D721Med (cell line): Measurements from ENCODE around the gene CRELD1.

Source experiments
- DNase-seq: peaks from one replicate; pipeline ENCODE4 v3.0.0; 2011; ENCODE audit warnings: low spot score; ENCODE audit not compliant: insufficient read length
- FAIRE-seq: peaks from 2 replicates; lab custom pipeline; 2011; peaks lifted over from hg19 to GRCh38; lab: Jason Lieb, UNC
- CTCF ChIP-seq: IDR thresholded peaks from 2 replicates; pipeline ENCODE4 v1.5.1; 2012; ENCODE audit warnings: mild to moderate bottlenecking, control low read depth; ENCODE audit not compliant: insufficient read depth; ENCODE audit errors: missing control alignments

CRELD1 gene

DNA sequence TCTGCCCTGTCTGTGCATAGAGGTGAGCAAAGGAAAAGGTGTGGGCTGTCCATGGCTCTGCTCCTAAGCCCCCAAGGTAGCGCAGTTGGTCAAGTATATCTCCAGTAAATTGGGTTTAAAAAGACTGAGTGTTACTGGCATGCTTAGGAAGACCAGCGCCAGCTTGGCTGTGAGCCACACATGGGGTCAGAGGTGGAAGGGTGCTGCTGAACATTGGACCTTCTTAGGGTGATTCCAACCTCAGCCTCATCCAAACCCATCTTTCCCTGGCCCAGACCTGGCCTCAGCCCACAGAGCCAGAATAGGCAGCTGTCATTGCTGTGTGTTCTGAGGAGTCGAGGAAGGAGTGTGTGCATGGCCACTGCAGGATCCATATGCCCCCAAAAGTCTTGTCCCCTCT, 25.3 kb upstream of the CRELD1 start:
- FAIRE-seq (no peak), DNase-seq (no peak)
- no peak for TF ChIP-seq CTCF

- FAIRE-seq (no peak), DNase-seq (no peak)
- no peak for TF ChIP-seq CTCF
Observed at GRCh38 chr3:9909221-9910013, 24.2 kb upstream of the CRELD1 start.

DNA sequence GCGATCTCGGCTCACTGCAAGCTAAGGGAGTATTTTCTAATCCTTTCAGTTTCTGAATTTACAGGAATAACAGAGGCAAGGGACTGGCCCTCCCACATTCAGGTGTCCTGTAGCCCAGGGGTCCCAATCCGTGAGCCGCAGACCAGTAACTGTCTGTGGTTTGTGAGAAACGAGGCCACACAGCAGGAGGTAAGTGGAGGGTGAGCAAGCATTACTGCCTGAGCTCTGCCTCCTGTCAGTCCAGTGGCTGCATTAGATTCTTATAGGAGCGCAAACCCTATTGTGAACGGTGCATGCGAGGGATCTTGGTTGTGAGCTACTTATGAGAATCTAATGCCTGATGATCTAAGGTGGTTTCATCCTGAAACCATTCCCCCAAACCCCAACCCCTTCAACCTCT, 21.8 kb upstream of the CRELD1 start:
- DNase-seq (no peak), FAIRE-seq (no peak)
- TF ChIP-seq CTCF = no peak

DNA sequence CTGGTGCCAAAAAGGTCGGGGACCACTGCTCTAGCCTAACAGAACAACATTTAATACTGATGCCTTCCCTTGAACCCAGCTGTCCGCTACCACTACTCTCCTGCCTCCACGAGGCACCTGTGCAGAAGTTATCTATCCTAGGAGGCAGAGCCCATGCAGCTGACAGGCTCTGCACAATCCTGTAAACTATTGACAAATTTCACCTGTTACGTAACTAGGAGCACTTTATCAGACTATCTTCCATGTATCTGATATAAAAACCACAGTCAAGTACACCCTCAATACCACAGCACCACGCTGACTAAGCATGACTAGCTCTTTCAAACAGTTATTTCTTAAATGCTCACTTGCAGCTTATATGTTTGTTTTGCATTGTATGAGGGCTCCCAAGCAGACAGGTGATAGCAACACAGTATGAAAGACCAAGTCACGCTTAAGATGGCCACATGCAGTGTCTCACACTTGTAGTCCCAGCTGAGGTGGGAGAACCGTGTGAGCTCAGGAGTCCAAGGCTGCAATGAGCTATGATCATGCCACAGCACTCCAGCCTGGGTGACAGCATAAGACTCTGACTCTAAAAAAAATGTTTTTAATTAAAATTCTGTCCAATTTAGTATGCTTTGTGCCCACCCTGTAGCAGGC, 21.2 kb upstream of the CRELD1 start:
- DNase-seq (no peak), FAIRE-seq (no peak)
- no peak for TF ChIP-seq CTCF

- FAIRE-seq (no peak), DNase-seq (no peak)
- no peak for TF ChIP-seq CTCF
Observed at GRCh38 chr3:9913601-9914000, 20.0 kb upstream of the CRELD1 start.

DNA sequence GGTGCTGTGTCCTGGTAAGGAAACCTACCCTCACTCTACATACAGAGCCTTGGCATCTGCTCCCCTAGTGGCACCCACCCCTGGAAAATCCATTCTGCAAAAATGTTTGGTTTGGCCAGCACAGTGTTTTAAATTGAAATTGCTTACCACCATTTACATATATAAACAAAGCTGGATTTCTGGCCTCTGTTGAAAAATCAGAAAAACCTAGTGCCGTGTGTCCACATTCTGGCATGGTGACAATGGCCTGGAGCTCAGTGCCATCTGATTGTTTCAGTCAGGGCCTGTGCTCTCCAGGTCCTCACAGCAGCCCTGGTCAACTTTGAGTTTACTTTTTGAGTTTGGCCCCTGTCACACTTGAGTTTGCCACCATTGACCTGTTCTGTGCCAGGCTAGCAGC, 19.6 kb upstream of the CRELD1 start:
- DNase-seq (no peak), FAIRE-seq (no peak)

More for the DNA sequence above, 19.6 kb upstream of the CRELD1 start:
- no peak for TF ChIP-seq CTCF
